ENCODE results near the gene CIDEC.
"Not testable (repeated sequence)": the region's sequence is repeated elsewhere in the genome, so short reads cannot be mapped to it uniquely, and the experiment has no call there.

The CIDEC gene

GRCh38 chr3:9881441-9881840 is 1.4 kb upstream of the CIDEC start:
- no peak for FAIRE-seq

GRCh38 chr3:9878700-9879099 is 1.4 kb downstream of the CIDEC start:
- no peak for FAIRE-seq

More at GRCh38 chr3:9881441-9881840, 1.4 kb upstream of the CIDEC start:
- DNase-seq (ENCODE audit: insufficient read length, low spot score), result no peak

GRCh38 chr3:9876991-9877390 is 3.1 kb downstream of the CIDEC start:
- no peak for DNase-seq (ENCODE audit: insufficient read length, low spot score)
- FAIRE-seq, result no peak

More at GRCh38 chr3:9878700-9879099, 1.4 kb downstream of the CIDEC start:
- DNase-seq (ENCODE audit: insufficient read length, low spot score), result no peak

GRCh38 chr3:9876255-9876654 is 3.8 kb downstream of the CIDEC start:
- FAIRE-seq; DNase-seq (ENCODE audit: insufficient read length, low spot score): not testable (repeated sequence)

- no peak for DNase-seq (ENCODE audit: insufficient read length, low spot score)
- FAIRE-seq, result no peak
These were observed 4.6 kb downstream of the CIDEC start for GRCh38 chr3:9875448-9875847.

- not testable (repeated sequence) for DNase-seq (ENCODE audit: insufficient read length, low spot score); FAIRE-seq
These were observed 8.0 kb downstream of the CIDEC start for GRCh38 chr3:9872067-9872466.

GRCh38 chr3:9870978-9871377 is 9.1 kb downstream of the CIDEC start:
- FAIRE-seq (no peak), DNase-seq (ENCODE audit: insufficient read length, low spot score) (no peak)

- FAIRE-seq (no peak), DNase-seq (ENCODE audit: insufficient read length, low spot score) (no peak)
These were observed 10.1 kb downstream of the CIDEC start for GRCh38 chr3:9869955-9870354.

GRCh38 chr3:9867106-9867505 is 12.9 kb downstream of the CIDEC start:
- no peak for DNase-seq (ENCODE audit: insufficient read length, low spot score)

GRCh38 chr3:9866639-9867038 is 13.4 kb downstream of the CIDEC start:
- no peak for DNase-seq (ENCODE audit: insufficient read length, low spot score)

More at GRCh38 chr3:9867106-9867505, 12.9 kb downstream of the CIDEC start:
- no peak for FAIRE-seq

GRCh38 chr3:9865125-9865637 is 14.9 kb downstream of the CIDEC start:
- FAIRE-seq; DNase-seq (ENCODE audit: insufficient read length, low spot score): not testable (repeated sequence)

More at GRCh38 chr3:9866639-9867038, 13.4 kb downstream of the CIDEC start:
- no peak for FAIRE-seq

GRCh38 chr3:9864200-9864927 is 15.7 kb downstream of the CIDEC start:
- no peak for FAIRE-seq
- DNase-seq (ENCODE audit: insufficient read length, low spot score), result no peak

GRCh38 chr3:9863058-9863772 is 16.8 kb downstream of the CIDEC start:
- DNase-seq (ENCODE audit: insufficient read length, low spot score) (no peak), FAIRE-seq (no peak)

GRCh38 chr3:9862391-9863057 is 17.5 kb downstream of the CIDEC start:
- FAIRE-seq (no peak), DNase-seq (ENCODE audit: insufficient read length, low spot score) (no peak)

- no peak for DNase-seq (ENCODE audit: insufficient read length, low spot score)
- FAIRE-seq, result no peak
These were observed 18.4 kb downstream of the CIDEC start for GRCh38 chr3:9861626-9862130.

- no peak for DNase-seq (ENCODE audit: insufficient read length, low spot score)
- no peak for FAIRE-seq
These were observed 18.9 kb downstream of the CIDEC start for GRCh38 chr3:9861201-9861600.

- FAIRE-seq (no peak), DNase-seq (ENCODE audit: insufficient read length, low spot score) (no peak)
These were observed 20.5 kb downstream of the CIDEC start for GRCh38 chr3:9859530-9860025.

- DNase-seq (ENCODE audit: insufficient read length, low spot score) (no peak), FAIRE-seq (no peak)
These were observed 24.5 kb downstream of the CIDEC start for GRCh38 chr3:9855594-9855993.

- DNase-seq (ENCODE audit: insufficient read length, low spot score); FAIRE-seq: not testable (repeated sequence)
These were observed 25.6 kb downstream of the CIDEC start for GRCh38 chr3:9854291-9854940.

GRCh38 chr3:9852528-9852927 is 27.5 kb downstream of the CIDEC start:
- FAIRE-seq (no peak), DNase-seq (ENCODE audit: insufficient read length, low spot score) (no peak)

Measured in HTR-8/SVneo (cell line).